ENCODE results near the gene AATF. TPM values are rescaled to one million over a fixed set of nuclear protein-coding genes. Genes with fewer than 3 reads are reported as not detected.

AATF gene
- total and polyA plus RNA-seq, 4 donors, result 20.9 to 43.3 (median 33.4) TPM

- DNase-seq (ENCODE audit: low read depth in 4 of 6, low spot score in 6 of 6), result peak in 2 of 6 donors; percentile 11 to 83
- H3K27ac ChIP-seq (ENCODE audit: low read depth, low read length), result no peak overlapping the region
- H3K4me3 ChIP-seq (ENCODE audit: low read depth, low read length), result no peak overlapping the region
- no peaks in the 10 kb centered on the region for H3K9me3 ChIP-seq (ENCODE audit: control insufficient read depth, insufficient read depth, low read length)
- peaks cover 61% of the 10 kb centered on the region for H3K4me1 ChIP-seq (ENCODE audit: control insufficient read depth, insufficient read depth, low read length)
- WGBS (ENCODE audit: insufficient coverage), result 17% methylated on average over 7 of the region's 16 CpGs
- H3K36me3 ChIP-seq (ENCODE audit: control insufficient read depth, insufficient read depth, low read length), result no peaks in the 10 kb centered on the region
- H3K27me3 ChIP-seq (ENCODE audit: control insufficient read depth, insufficient read depth, low read length), result peaks cover 91% of the 10 kb centered on the region
Observed at GRCh38 chr17:36929851-36930582, 18.7 kb upstream of the AATF start.

GRCh38 chr17:36930583-36930900, 18.2 kb upstream of the AATF start:
- Histone ChIP-seq H3K36me3 (ENCODE audit: control insufficient read depth, insufficient read depth, low read length) (no peaks in the 10 kb centered on the region), H3K27me3 (ENCODE audit: control insufficient read depth, insufficient read depth, low read length) (peaks cover 92% of the 10 kb centered on the region), H3K9me3 (ENCODE audit: control insufficient read depth, insufficient read depth, low read length) (no peaks in the 10 kb centered on the region), H3K27ac (ENCODE audit: low read depth, low read length) (no peak overlapping the region), H3K4me1 (ENCODE audit: control insufficient read depth, insufficient read depth, low read length) (peaks cover 67% of the 10 kb centered on the region), H3K4me3 (ENCODE audit: low read depth, low read length) (no peak overlapping the region)
- DNase-seq (ENCODE audit: low read depth in 4 of 6, low spot score in 6 of 6), result no peak
- no CpG with 5 or more reads among the region's 1 CpG for WGBS (ENCODE audit: insufficient coverage)

- H3K4me1 ChIP-seq (ENCODE audit: control insufficient read depth, insufficient read depth, low read length), result peaks cover 73% of the 10 kb centered on the region
- H3K9me3 ChIP-seq (ENCODE audit: control insufficient read depth, insufficient read depth, low read length), result no peaks in the 10 kb centered on the region
- 42% methylated on average over 3 of the region's 7 CpGs for whole genome bisulfite sequencing (ENCODE audit: insufficient coverage)
- H3K4me3 ChIP-seq (ENCODE audit: low read depth, low read length), result no peak overlapping the region
- H3K27me3 ChIP-seq (ENCODE audit: control insufficient read depth, insufficient read depth, low read length), result peaks cover 98% of the 10 kb centered on the region
- H3K27ac ChIP-seq (ENCODE audit: low read depth, low read length), result no peak overlapping the region
- H3K36me3 ChIP-seq (ENCODE audit: control insufficient read depth, insufficient read depth, low read length), result no peaks in the 10 kb centered on the region
- DNase-seq (ENCODE audit: low read depth in 4 of 6, low spot score in 6 of 6), result no peak
Observed at GRCh38 chr17:36931096-36931696, 17.6 kb upstream of the AATF start.

GRCh38 chr17:36931697-36932382, 16.9 kb upstream of the AATF start:
- peaks cover 79% of the 10 kb centered on the region for H3K4me1 ChIP-seq (ENCODE audit: control insufficient read depth, insufficient read depth, low read length)
- H3K27ac ChIP-seq (ENCODE audit: low read depth, low read length), result no peak overlapping the region

GRCh38 chr17:36932383-36932693, 16.4 kb upstream of the AATF start:
- H3K4me1 ChIP-seq (ENCODE audit: control insufficient read depth, insufficient read depth, low read length), result peaks cover 84% of the 10 kb centered on the region
- H3K27me3 ChIP-seq (ENCODE audit: control insufficient read depth, insufficient read depth, low read length), result peaks cover 100% of the 10 kb centered on the region
- peak in 1 of 6 donors; percentile 14 for DNase-seq (ENCODE audit: low read depth in 4 of 6, low spot score in 6 of 6)
- H3K27ac ChIP-seq (ENCODE audit: low read depth, low read length), result no peak overlapping the region
- WGBS (ENCODE audit: insufficient coverage), result 6% methylated on average over 5 of the region's 16 CpGs
- no peak overlapping the region for H3K4me3 ChIP-seq (ENCODE audit: low read depth, low read length)
- no peaks in the 10 kb centered on the region for H3K36me3 ChIP-seq (ENCODE audit: control insufficient read depth, insufficient read depth, low read length)
- H3K9me3 ChIP-seq (ENCODE audit: control insufficient read depth, insufficient read depth, low read length), result no peaks in the 10 kb centered on the region

More at GRCh38 chr17:36931697-36932382, 16.9 kb upstream of the AATF start:
- DNase-seq (ENCODE audit: low read depth in 4 of 6, low spot score in 6 of 6), result peak in 2 of 6 donors; percentile 72 to 86
- H3K9me3 ChIP-seq (ENCODE audit: control insufficient read depth, insufficient read depth, low read length), result no peaks in the 10 kb centered on the region
- H3K27me3 ChIP-seq (ENCODE audit: control insufficient read depth, insufficient read depth, low read length), result peaks cover 100% of the 10 kb centered on the region
- under 1% methylated on average over 29 of the region's 30 CpGs for WGBS (ENCODE audit: insufficient coverage)
- no peaks in the 10 kb centered on the region for H3K36me3 ChIP-seq (ENCODE audit: control insufficient read depth, insufficient read depth, low read length)
- H3K4me3 ChIP-seq (ENCODE audit: low read depth, low read length), result no peak overlapping the region

GRCh38 chr17:36932694-36933511, 15.9 kb upstream of the AATF start:
- WGBS (ENCODE audit: insufficient coverage), result 6% methylated on average over 36 of the region's 40 CpGs
- peak in 1 of 6 donors; percentile 42 for DNase-seq (ENCODE audit: low read depth in 4 of 6, low spot score in 6 of 6)
- H3K4me3 ChIP-seq (ENCODE audit: low read depth, low read length), result peak overlapping the region; percentile 26
- H3K36me3 ChIP-seq (ENCODE audit: control insufficient read depth, insufficient read depth, low read length), result no peaks in the 10 kb centered on the region
- H3K27ac ChIP-seq (ENCODE audit: low read depth, low read length), result no peak overlapping the region
- H3K27me3 ChIP-seq (ENCODE audit: control insufficient read depth, insufficient read depth, low read length), result peaks cover 100% of the 10 kb centered on the region
- peaks cover 84% of the 10 kb centered on the region for H3K4me1 ChIP-seq (ENCODE audit: control insufficient read depth, insufficient read depth, low read length)
- H3K9me3 ChIP-seq (ENCODE audit: control insufficient read depth, insufficient read depth, low read length), result no peaks in the 10 kb centered on the region

GRCh38 chr17:36933512-36934143, 15.1 kb upstream of the AATF start:
- H3K27me3 ChIP-seq (ENCODE audit: control insufficient read depth, insufficient read depth, low read length), result peaks cover 100% of the 10 kb centered on the region

GRCh38 chr17:36934144-36934691, 14.5 kb upstream of the AATF start:
- peak in 1 of 6 donors; percentile 24 for DNase-seq (ENCODE audit: low read depth in 4 of 6, low spot score in 6 of 6)
- Histone ChIP-seq H3K36me3 (ENCODE audit: control insufficient read depth, insufficient read depth, low read length) (no peaks in the 10 kb centered on the region), H3K4me3 (ENCODE audit: low read depth, low read length) (peak overlapping the region; percentile 26), H3K9me3 (ENCODE audit: control insufficient read depth, insufficient read depth, low read length) (no peaks in the 10 kb centered on the region), H3K27ac (ENCODE audit: low read depth, low read length) (no peak overlapping the region), H3K27me3 (ENCODE audit: control insufficient read depth, insufficient read depth, low read length) (peaks cover 100% of the 10 kb centered on the region), H3K4me1 (ENCODE audit: control insufficient read depth, insufficient read depth, low read length) (peaks cover 91% of the 10 kb centered on the region)
- WGBS (ENCODE audit: insufficient coverage), result under 1% methylated on average over 20 of the region's 26 CpGs

More at GRCh38 chr17:36933512-36934143, 15.1 kb upstream of the AATF start:
- H3K4me1 ChIP-seq (ENCODE audit: control insufficient read depth, insufficient read depth, low read length), result peaks cover 86% of the 10 kb centered on the region
- 8% methylated on average over 21 of the region's 23 CpGs for WGBS (ENCODE audit: insufficient coverage)
- H3K4me3 ChIP-seq (ENCODE audit: low read depth, low read length), result peak overlapping the region; percentile 26
- no peaks in the 10 kb centered on the region for H3K36me3 ChIP-seq (ENCODE audit: control insufficient read depth, insufficient read depth, low read length)
- no peaks in the 10 kb centered on the region for H3K9me3 ChIP-seq (ENCODE audit: control insufficient read depth, insufficient read depth, low read length)
- H3K27ac ChIP-seq (ENCODE audit: low read depth, low read length), result no peak overlapping the region
- DNase-seq (ENCODE audit: low read depth in 4 of 6, low spot score in 6 of 6), result peak in 2 of 6 donors; percentile 41 to 74

Measured in spinal cord (tissue), 10 donors.